SK-N-MC (cell line): Measurements from ENCODE around the gene CAMTA1.

Source experiments
- EZH2 ChIP-seq: fragments of 200-600 bp; sonication (generic); IDR thresholded peaks from one replicate; pipeline ENCODE4 v1.6.1; 2017; ENCODE audit warnings: antibody characterized with exemption
- FOXP2 ChIP-seq: optimal IDR thresholded peaks from 2 replicates; pipeline ENCODE3; 2011; ENCODE audit warnings: mild to moderate bottlenecking, moderate library complexity; ENCODE audit not compliant: insufficient read depth; ENCODE audit errors: extremely low read length, control extremely low read depth
- POLR2AphosphoS5 ChIP-seq: IDR thresholded peaks from 2 replicates; pipeline ENCODE4 v1.6.1; 2012; ENCODE audit warnings: mild to moderate bottlenecking, low read depth, low read length, borderline replicate concordance

GRCh38 chr1:7399514-7400125 lies 614.4 kb downstream of the CAMTA1 start:
- TF ChIP-seq POLR2AphosphoS5 = no peak
- TF ChIP-seq EZH2 = no peak
- TF ChIP-seq FOXP2 = no peak
